Stimulated activated CD4-positive, alpha-beta T cell treated with anti-CD3 and anti-CD28 coated beads, Interleukin-15, amount 100 ng/mL, for 24 hours (primary cell): ENCODE measurements around the gene SCFD2.

Source experiments
- DNase-seq: peaks from one replicate; pipeline ENCODE4 v3.0.0-alpha.2; 2020

SCFD2 gene

DNA sequence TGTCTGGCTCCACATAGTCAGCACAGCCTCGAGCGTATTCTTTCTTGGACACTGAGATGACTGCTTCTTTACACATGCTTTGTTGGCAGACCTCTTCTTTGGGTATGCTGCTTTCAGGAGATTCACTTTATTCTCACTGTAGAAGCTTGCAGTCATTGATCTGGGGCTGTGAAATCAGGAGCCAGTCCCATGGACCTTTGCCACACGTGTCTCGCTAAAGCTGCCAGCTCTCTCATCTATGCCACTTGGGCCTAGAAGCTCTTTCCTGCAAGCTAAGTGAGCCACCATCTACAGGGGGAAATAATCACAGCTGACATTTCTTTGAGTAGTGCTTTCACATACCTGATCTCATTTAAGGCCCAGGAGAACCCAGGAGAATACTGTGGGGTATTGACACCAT, 498.7 kb downstream of the SCFD2 start:
- DNase-seq: no peak

DNA sequence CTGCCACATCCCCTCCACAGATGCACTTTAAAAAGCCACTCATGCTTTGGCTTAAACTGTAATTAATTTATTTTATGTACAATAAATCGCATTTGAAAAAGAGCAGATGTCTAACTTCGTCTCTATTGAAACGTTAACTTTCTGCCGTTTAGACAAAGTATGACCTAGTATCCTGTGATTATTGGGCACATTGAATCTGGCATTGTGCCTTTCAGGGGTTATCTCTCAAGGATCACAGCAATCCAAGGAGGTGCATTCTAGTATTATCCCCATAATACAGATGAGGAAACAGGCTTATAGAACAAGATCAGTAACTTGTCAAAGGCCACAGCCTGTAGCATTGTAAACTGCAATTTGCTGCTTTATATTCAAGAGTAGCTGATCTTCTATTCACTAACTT, 499.1 kb downstream of the SCFD2 start:
- DNase-seq: no peak

GRCh38 chr4:52865300-52865699, 500.6 kb downstream of the SCFD2 start:
- no peak for DNase-seq

DNA sequence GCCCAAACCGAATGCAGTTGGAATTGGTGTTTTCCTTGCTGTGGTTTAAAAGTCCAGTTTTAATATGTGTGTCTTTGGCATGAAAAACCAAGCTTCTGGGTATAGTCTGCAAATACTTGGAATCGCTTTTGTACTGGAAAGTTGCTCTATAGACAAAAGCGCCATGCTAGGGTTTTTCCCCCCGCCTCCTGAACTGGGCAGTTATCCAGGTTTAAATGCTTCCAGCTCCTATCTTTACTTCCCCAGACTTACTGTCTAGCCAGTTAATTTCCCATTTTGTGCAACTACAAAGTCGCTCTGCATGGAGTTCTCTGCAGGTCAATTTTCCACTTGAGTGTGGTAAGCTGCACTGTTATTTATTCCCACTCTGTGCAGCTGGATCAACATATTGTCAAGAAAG, 501.1 kb downstream of the SCFD2 start:
- no peak for DNase-seq

- no peak for DNase-seq
Observed at GRCh38 chr4:52863324-52863723, 502.5 kb downstream of the SCFD2 start.

DNA sequence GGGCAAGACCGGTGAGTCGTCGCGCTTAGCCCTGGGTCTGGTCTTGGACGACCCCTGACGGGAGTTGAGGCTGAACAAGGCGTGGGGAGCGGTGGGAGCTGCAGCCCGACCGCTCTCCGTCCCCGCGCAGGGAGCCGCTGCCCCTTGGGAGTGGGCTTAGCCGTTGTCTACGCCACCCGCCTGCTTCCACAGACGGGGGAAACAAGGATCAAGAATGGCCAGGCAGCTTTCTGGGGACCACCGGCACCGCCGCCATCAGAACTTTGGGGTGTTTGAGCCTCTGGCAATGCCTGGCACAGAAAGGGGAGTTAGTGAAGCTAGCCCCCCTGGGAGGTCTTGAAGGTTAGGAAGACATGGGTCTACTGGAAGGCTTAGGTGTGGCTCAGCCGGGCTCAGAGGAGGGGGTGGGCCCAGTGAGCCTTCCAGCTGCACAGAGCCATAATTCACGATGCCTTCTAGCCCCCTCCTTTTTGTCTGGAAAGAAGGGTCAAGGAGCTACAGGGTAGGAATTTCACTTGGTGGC, 503.2 kb downstream of the SCFD2 start:
- no peak for DNase-seq

DNA sequence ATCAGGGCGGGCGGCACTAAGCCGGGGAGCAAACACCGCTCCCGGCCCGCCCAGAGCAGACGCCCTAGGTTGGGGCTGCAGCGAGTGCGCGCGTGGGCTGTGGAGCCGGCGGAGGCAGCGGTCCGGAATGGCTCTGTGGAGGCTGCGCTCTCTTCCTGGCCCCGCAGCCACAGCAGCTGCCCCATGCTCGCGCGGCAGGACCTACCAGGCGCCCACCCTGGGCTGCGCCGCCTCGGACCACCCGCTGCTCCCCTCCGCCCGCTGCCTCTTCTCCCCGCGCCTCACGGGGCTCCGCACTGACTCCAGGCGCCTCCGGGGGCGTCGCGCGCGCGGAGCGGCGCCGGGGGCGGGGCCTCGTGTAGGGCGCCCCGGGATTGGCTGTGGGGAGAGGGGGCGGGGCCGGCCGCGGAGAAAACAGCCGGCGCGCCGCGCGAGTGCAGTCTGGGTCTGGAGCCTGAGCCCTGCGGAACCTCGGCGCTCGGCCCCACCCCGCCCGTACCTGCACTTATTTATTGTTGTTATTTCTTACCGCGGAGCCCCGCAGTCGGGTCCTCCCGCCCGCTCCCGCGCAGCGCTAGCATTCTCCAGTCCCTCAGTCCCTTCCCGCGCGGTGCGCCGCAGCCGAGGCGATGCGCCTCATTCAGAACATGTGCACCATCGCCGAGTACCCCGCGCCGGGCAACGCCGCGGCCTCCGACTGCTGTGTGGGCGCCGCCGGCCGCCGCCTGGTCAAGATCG, 503.8 kb downstream of the SCFD2 start, which contains the start of gene RASL11B:
TSS of gene RASL11B (plus strand) at position 439 of the 738 bp plus-strand sequence. CDS start at position 630, 191 bp downstream.
- peak; percentile 90 for DNase-seq

DNA sequence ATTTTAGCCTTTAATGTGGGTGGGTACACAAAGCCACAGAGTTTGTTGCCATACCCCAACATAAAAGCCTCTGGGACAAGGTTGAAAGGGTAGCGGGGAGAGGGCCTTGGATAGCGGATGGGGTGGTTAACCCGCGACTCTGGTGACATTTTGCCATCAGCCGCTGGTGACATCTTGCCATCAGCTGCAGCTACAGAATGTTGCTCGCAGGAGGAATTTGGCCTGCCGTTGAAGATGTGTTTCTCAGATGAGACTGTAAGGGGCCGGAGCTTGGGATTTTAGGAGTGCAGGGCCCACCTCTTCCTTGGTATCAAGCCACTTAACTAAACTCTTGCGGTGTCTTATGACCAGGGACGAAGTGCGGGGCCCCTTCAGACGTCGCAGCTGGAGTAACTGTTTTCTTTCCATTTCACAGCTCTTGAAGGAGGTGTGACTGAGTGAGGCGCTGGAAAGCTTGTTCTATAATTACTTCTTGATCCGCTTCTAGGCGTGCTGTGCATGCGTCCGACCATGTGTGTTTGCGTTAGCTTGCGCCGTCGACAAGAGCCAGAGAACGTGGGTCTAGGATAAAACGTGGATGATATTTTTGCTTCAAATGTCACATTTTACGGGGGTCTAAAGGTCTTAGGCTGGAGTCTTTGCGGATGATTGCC, 504.6 kb downstream of the SCFD2 start:
- DNase-seq: no peak

DNA sequence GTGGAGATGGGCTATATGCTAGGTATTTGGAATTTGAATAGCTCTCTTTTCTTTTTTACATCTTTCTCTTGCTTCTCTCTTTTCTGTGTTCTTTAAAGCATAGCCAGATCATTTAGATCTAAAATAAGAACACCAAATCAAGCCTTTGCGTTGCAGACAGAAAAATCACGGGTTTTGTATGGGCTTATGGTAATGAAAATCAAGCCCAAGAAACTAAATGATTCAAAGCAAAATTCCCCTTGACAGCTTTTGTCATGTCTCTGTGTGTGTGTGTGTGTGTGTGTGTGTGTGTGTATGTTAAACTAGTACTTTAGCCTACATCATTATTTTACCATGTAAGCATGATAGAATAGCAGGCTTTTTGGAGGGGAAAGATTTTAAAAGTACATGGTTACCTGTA, 505.5 kb downstream of the SCFD2 start:
- DNase-seq: no peak

DNA sequence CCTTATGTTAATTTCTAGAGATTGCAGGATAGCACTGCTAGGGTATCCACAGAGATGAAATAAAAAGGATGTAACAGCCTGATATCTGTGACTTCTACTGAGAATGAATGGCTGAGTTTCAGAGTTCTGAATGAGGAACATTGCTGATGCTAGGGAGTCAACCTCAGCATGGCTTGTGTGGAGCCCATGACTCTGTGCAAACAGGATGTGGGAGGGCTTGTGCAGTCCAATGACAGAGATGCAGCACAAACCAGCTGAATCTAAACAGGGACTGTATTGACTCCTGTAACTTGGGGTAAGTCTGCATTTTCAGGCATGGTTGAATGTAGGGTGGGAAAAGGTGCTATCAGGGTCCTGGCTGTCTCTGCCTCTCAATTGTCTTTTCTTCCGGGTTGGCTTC, 509.1 kb downstream of the SCFD2 start:
- no peak for DNase-seq

DNA sequence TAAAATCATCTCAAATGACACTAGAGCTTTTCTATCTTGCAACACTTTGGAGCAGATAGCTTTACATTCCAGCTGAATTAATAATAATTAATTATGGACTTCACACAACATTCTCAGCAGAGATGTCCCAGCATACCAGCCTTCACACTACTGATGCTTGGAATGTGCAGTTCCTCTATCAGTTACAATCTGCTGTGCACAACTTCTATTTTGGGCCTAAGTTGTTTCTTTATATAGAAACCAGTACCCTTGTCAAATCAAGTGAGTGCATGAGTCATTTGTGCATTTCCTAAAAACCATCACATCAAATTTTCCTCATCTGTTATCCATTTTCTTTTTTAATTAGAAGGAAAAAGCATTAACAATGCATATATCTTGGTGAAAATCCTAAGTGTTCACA, 512.5 kb downstream of the SCFD2 start:
- no peak for DNase-seq

DNA sequence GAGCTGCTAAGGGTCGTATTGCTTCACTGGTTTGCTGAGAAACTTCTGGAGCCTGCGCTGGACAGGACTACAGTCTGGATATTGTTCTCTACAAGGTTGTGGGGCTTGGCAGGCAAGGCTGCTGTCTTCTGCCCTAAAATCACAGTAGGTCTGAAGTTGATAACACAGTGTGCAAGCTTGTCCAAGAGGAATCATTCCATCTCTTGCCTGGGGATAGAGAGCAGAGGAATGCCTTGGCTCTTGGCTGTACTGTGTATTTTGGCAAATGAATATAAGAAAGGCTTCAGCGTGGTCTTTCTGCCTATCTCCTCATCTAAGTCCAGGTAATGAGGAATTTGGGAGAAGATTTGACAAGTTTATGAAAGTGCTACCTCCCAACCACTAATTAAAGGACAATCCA, 513.1 kb downstream of the SCFD2 start:
- no peak for DNase-seq

GRCh38 chr4:52852041-52852440, 513.8 kb downstream of the SCFD2 start:
- DNase-seq: no peak

DNA sequence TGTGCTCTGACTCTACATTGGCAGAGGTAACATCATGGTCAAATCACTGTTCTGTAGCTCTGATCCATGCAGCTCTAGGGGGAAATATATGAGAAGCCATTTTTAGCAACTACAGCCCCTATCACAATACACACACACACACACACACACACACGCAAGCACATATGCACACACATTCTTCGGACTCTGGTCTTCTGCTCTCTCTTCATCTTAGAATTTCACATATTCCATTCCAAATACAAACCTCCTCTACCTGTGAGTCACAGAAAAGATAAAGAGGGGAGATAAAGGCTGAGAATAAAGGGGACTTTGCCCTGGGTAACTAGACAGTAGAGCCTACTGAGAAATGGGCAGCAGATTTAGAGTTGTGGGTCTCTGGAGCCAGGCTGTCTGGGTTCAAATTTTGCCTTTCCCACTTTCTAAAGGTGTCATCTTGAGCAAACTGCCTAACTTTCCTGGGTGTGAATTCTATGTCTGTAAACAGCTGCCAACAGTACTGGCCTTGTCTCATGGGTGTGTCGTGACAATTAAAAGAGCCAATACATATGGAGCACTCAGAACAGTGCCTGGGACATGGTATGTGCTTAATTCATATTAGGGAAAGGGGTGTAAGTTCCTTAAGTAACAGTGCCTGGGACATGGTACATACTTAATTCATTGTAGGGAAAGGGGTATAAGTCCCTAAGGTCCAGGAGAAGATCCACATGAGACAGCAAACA, 515.3 kb downstream of the SCFD2 start:
- no peak for DNase-seq

- no peak for DNase-seq
Observed at GRCh38 chr4:52848254-52848653, 517.6 kb downstream of the SCFD2 start.

DNA sequence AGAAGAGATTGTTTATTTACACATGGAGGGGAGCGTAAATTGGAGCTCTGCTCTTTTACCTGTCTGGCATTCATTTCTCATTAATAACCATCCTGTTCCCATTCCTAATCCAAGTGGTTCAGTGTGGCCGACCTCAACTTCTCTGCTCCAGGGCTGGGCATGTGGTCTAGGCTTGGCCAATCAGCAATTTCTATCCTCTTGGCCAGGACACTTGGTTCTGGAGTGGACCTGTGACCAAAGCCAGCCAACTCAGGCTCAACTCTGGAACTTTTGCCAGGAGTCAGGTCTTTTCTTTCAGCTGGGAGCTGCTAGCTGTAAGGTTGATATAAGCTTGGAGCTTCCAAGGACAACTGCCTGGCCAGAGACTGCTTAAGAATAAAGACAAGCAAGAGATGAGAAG, 519.4 kb downstream of the SCFD2 start:
- DNase-seq: no peak

GRCh38 chr4:52844596-52844995, 521.3 kb downstream of the SCFD2 start:
- no peak for DNase-seq

DNA sequence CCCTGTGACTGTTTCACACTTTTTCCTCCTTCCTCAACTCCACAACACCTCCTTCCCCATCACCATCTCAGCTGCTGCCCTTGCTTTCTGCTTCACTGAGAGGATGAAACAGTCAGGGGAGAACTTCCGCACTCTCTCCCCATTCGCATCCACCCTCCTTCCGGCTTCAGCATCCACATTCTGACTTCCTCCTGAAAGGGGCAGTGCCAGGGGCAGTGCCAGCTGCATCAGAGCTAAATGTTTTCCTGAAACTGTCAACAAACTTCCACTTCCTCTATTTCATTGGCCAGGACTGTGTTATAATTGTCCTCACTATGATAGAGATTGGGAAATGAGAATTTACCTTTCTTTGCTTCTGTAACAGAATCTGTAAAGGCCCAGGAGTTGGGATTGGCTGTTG, 521.9 kb downstream of the SCFD2 start:
- DNase-seq: no peak

DNA sequence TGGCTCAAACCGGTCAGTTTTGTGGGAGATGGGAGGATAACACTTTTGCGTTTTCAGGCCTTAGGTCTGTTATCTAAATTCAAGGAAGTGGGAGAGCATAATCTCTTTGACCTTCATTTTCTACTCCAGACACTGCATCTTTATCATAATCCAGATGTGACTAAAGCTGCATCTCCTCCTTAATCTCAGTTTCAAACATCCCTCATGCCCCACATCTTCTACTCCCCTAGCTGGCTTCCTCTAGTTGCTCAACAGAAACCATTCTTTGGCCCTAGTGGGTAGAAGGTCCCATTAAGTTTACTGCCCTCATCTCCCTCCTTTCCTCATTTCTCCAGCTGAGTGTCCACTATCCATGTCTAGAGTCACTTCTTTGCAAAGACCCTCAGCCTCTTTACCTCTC, 522.5 kb downstream of the SCFD2 start:
- no peak for DNase-seq

DNA sequence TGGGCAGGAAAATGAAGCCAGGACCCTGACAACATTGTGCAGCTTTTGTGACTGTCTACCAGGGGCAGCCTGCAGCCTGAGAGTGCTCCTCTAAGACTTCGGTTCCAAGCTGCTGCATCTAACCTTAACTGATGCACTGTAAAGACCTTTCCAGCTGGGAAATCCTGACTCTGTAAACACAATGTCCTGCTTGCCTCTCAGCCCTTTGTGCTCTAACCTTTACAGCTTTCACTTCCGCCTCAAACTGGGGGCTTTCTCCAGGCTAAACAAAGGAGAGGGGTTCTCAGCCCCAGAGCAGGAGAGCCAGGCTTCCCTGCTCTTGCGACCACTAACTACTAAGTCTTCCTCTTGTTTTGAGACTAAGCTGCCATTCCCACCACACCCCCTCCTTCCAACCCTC, 523.1 kb downstream of the SCFD2 start:
- DNase-seq: no peak

DNA sequence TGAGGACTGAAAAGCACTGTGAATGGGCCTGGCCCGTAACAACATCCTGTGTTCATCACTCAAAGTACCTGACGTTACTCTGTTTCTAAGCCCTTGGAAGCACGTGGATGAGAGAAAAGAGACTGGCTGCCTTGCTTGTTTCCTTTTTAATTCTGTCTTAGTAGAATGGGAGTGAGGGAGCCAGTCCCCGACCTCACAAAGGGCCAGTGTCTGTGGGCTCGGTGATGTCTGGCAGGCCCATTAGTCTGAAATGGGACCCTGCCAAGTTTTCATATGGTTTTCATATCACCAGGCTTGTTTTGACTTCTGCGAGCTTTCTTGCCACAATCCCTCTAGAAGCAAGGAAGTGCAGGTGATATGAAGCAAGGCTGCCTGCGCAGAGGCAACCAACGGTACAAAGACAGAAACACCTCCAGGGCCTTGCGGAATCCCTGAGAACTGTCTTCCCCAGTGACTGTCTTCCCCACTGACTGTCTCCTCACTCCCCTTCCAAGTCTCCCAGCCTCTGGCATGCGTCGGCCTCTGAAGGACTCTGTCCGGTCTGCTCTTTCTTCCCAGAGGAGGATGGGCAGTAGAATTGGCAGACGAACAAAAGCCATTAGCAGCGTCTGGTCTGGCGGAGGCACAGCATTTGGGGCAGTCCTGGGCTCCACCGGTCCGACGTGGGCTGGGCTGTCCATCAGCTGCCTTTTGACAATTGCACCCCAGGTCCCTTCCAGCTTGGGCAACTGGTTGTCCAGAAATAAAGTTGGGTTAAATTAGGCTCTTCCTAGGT, 524.0 kb downstream of the SCFD2 start:
- no peak for DNase-seq

- no peak for DNase-seq
Observed at GRCh38 chr4:52840531-52841370, 525.1 kb downstream of the SCFD2 start.
